Panc1 (cell line): Measurements from ENCODE around the gene MBLAC2.

ENCODE experiments used
- POLR2AphosphoS5 ChIP-seq: IDR thresholded peaks from 2 replicates; pipeline ENCODE4 v1.6.1; 2012; ENCODE audit warnings: mild to moderate bottlenecking, low read depth, low read length, moderate library complexity
- SIN3A ChIP-seq: IDR thresholded peaks from 2 replicates; pipeline ENCODE4 v1.6.1; 2012; ENCODE audit warnings: low read depth, mild to moderate bottlenecking, low read length, moderate library complexity, borderline replicate concordance; ENCODE audit not compliant: insufficient read depth
- TF ChIP-seq, protein P1 (sequence below): fragments of 450-650 bp; IDR thresholded peaks from 2 replicates; pipeline ENCODE4 v1.5.1; 2017; ENCODE audit warnings: mild to moderate bottlenecking

DNA sequence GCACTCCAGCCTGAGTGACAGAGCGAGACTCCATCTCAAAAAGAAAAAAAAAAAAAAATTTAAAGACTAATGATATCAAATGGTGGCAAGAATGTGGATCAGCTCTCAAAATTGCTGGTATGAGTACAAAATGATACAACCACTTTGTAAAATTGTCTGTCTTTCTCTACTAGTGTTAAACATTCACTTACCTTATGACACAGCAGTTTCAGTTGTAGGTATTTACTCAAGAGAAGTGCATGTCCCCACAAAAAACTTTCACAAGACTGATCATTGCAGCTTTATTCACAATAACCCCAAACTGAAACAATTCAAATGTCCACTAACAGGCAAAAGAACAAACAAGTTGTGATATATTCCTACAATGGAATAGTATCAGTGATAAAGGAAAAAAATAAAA is 50.3 kb downstream of the MBLAC2 start:
- TF ChIP-seq, protein P1, sequence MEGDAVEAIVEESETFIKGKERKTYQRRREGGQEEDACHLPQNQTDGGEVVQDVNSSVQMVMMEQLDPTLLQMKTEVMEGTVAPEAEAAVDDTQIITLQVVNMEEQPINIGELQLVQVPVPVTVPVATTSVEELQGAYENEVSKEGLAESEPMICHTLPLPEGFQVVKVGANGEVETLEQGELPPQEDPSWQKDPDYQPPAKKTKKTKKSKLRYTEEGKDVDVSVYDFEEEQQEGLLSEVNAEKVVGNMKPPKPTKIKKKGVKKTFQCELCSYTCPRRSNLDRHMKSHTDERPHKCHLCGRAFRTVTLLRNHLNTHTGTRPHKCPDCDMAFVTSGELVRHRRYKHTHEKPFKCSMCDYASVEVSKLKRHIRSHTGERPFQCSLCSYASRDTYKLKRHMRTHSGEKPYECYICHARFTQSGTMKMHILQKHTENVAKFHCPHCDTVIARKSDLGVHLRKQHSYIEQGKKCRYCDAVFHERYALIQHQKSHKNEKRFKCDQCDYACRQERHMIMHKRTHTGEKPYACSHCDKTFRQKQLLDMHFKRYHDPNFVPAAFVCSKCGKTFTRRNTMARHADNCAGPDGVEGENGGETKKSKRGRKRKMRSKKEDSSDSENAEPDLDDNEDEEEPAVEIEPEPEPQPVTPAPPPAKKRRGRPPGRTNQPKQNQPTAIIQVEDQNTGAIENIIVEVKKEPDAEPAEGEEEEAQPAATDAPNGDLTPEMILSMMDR = no peak
- TF ChIP-seq SIN3A = no peak
- TF ChIP-seq POLR2AphosphoS5 = no peak
